Tibial artery (tissue), 4 donors: Measurements from ENCODE around the gene CPEB2.

ENCODE experiments used
- DNase-seq, 2 donors: peaks; one replicate each; pipeline ENCODE4 v3.0.0-alpha.2; 2019
- H3K27ac ChIP-seq, 2 donors: fragments of 200-600 bp; sonication (generic) in 1 of 2; 1 replicate in 1 of 2; 2 replicates in 1 of 2; pipeline ENCODE4 v1.5.1; 2018 to 2019; ENCODE audit warnings: mild to moderate bottlenecking in 1 of 2
- H3K27me3 ChIP-seq, 2 donors: fragments of 200-600 bp; sonication (generic) in 1 of 2; one replicate each; pipeline versions ENCODE4 v1.5.1 to v1.6.0; 2016 to 2019
- H3K36me3 ChIP-seq, 3 donors: fragments of 200-600 bp; sonication (generic) in 2 of 3; one replicate each; pipeline ENCODE4 v1.5.1; 2016 to 2019; ENCODE audit warnings: mild to moderate bottlenecking in 2 of 3
- H3K4me1 ChIP-seq, 4 donors: fragments of 200-600 bp; sonication (generic) in 2 of 4; 1 replicate in 3 of 4; 2 replicates in 1 of 4; pipeline ENCODE4 v1.5.1; 2016 to 2019
- H3K4me3 ChIP-seq, 2 donors: fragments of 200-600 bp; sonication (generic) in 1 of 2; 1 replicate in 1 of 2; 2 replicates in 1 of 2; pipeline ENCODE4 v1.5.1; 2018 to 2019; ENCODE audit warnings: mild to moderate bottlenecking in 2 of 2
- H3K9me3 ChIP-seq, 3 donors: fragments of 200-600 bp; sonication (generic) in 1 of 3; one replicate each; pipeline ENCODE4 v1.5.1; 2016 to 2019
- intact Hi-C: fragments of 100-400 bp; cut with DNase I; formaldehyde crosslinking; loops from one replicate; pipeline ENCODE4 v1.15.0; 2023; ENCODE audit warnings: low total_unique reads
- TF ChIP-seq, protein P1 (sequence below), 2 experiments: fragments of 200-600 bp in 1 of 2; fragments of 450-650 bp in 1 of 2; IDR thresholded peaks; one replicate each; pipeline ENCODE4 v1.5.1; 2017 to 2019; ENCODE audit warnings: antibody characterized with exemption in 2 of 2, mild to moderate bottlenecking in 1 of 2, moderate library complexity in 1 of 2

The CPEB2 gene

DNA sequence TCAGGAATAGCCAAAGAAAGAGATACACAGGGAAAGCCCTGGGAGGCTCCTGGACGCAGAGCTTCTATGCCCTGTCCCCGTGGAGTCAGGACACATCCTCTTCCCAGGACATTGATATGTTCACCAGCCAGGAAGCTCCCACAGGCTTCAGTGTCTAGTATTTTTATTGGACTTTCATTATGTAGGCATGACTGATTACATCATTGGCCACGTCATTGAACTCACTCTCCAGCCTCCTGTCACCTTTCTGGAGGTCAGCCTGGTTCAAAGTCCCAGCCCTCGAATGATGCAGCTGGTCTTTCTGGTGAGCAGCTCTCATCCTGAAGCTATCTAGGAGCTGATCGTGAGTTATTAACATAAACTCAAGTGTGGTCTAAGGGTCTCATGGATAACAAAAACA, 104.1 kb downstream of the CPEB2 start:
- Histone ChIP-seq H3K27me3 (no peaks in the 10 kb centered on the region), H3K27ac (no peak overlapping the region), H3K36me3 (no peaks in the 10 kb centered on the region), H3K4me1 (no peaks in the 10 kb centered on the region), H3K9me3 (no peaks in the 10 kb centered on the region), H3K4me3 (no peak overlapping the region)
- DNase-seq = no peak
- intact Hi-C loops = no loop called here
- TF ChIP-seq, protein P1, sequence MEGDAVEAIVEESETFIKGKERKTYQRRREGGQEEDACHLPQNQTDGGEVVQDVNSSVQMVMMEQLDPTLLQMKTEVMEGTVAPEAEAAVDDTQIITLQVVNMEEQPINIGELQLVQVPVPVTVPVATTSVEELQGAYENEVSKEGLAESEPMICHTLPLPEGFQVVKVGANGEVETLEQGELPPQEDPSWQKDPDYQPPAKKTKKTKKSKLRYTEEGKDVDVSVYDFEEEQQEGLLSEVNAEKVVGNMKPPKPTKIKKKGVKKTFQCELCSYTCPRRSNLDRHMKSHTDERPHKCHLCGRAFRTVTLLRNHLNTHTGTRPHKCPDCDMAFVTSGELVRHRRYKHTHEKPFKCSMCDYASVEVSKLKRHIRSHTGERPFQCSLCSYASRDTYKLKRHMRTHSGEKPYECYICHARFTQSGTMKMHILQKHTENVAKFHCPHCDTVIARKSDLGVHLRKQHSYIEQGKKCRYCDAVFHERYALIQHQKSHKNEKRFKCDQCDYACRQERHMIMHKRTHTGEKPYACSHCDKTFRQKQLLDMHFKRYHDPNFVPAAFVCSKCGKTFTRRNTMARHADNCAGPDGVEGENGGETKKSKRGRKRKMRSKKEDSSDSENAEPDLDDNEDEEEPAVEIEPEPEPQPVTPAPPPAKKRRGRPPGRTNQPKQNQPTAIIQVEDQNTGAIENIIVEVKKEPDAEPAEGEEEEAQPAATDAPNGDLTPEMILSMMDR (IDR thresholded peaks at IDR 0.05) = no peak

DNA sequence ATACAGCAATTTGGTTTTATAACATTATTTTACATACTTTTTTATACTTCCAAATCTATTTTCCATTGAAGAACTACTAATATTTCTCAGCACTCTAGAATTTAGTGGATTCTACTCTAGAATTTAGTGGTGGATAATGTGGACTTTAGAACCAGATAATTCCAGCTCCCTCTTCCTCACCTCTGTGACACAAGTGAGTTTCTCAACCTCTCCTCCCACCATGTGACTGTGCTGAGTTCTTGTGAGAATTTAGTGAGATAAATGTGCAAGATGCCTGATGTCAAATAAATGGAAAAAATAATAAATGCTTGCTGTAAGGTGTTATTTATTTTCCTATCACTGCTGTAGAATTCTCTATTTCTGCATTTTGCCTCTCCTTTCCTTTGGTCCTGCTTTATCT, 107.3 kb downstream of the CPEB2 start:
- no peak overlapping the region for H3K27ac ChIP-seq

DNA sequence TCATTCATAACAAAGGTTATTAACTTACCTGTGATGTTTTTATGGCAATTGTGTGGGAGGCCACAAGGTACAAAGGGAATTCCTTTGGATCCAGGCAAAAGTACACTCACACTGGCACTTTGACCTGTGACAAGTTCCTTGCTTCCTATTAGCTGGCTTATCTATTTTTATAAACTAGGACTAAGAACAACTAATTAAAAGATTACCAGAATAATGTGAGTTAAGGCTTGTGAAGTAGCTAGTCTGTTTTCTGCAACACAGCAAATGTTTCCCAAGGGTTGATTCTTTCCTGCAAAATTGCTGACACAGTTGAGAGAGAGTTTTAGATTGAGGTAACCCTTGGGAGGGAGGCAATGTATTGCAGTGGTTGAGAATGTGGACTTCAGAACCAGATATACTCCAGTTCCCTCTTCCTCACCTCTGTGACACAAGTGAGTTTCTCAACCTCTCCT, 107.9 kb downstream of the CPEB2 start:
- no peak overlapping the region for H3K27ac ChIP-seq
- intact Hi-C loops = no loop called here
- H3K4me1 ChIP-seq = no peaks in the 10 kb centered on the region
- no peak overlapping the region for H3K4me3 ChIP-seq
- TF ChIP-seq, protein P1 (IDR thresholded peaks at IDR 0.05) = no peak
- no peaks in the 10 kb centered on the region for H3K9me3 ChIP-seq
- DNase-seq = no peak
- H3K27me3 ChIP-seq = no peaks in the 10 kb centered on the region
- H3K36me3 ChIP-seq = no peaks in the 10 kb centered on the region

More for the DNA sequence above, 107.3 kb downstream of the CPEB2 start:
- no peak for DNase-seq
- Histone ChIP-seq H3K36me3 (no peaks in the 10 kb centered on the region), H3K27me3 (no peaks in the 10 kb centered on the region), H3K4me3 (no peak overlapping the region), H3K9me3 (no peaks in the 10 kb centered on the region), H3K4me1 (no peaks in the 10 kb centered on the region)
- TF ChIP-seq, protein P1 (IDR thresholded peaks at IDR 0.05) = no peak
- intact Hi-C loops = no loop called here

DNA sequence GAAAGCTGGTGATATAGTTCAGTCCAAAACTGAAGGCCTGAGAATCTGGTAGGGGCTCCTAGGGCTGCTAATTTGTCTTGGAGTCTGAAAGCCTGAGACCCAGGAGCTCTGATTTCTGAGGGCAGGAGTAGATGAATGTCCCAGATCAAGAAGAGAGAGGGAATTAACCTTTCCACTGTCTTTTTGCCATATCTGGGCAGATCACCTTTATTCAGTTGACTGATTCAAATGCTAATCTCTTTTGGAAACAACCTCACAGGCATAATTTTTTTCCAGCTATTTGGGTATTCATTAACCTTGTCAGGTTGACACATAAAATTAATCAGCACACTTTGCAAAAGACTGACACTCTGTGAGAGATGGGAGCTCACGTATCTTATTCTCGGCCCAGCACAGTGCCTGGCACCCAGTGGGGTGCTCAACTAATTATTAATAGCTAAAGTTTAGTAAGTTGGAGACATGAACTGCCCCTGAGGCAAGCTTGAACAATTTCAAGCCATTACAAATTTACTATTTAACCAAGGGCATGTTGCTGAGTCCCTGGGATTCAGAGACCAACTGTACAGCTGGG, 114.3 kb downstream of the CPEB2 start:
- Histone ChIP-seq H3K4me3 (no peak overlapping the region), H3K4me1 (no peaks in the 10 kb centered on the region), H3K36me3 (no peaks in the 10 kb centered on the region), H3K9me3 (no peaks in the 10 kb centered on the region), H3K27me3 (no peaks in the 10 kb centered on the region), H3K27ac (no peak overlapping the region)
- intact Hi-C loops = no loop called here
- DNase-seq = no peak
- TF ChIP-seq, protein P1 (IDR thresholded peaks at IDR 0.05) = no peak

DNA sequence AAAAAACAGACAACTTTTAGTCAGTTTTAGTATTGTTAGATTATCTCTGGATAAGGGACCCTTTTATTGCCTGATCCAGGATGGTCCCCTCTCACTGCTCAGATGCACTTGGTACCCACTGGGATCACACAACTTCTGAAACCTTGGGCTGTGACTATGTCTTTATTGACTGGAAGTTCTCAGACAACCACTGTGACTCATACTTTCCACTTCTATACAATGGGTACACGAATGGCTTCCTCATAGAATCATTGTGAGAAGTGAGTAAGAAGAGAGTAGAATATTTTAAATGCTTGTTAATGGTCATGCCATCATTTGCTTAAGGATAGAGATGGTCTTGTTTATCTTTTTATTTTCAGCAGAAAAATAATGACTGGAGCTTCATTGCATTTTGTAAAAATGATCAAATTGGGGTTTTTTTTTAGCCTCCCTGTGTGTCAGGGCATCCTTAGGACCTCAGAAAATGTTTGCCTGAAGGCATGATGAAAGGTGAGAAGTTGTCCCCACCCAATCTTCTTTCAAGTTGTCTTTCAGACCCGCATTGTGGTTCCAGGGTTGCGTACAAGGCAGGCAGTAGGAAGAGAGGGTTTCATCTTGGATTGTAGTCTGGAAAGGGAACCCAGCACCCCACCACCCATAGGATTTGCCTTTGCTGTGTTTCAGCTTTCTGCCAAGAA, 115.1 kb downstream of the CPEB2 start:
- TF ChIP-seq, protein P1 (IDR thresholded peaks at IDR 0.05) = no peak
- no peaks in the 10 kb centered on the region for H3K9me3 ChIP-seq
- no peak overlapping the region for H3K4me3 ChIP-seq
- intact Hi-C loops = no loop called here
- no peaks in the 10 kb centered on the region for H3K36me3 ChIP-seq
- no peak for DNase-seq
- H3K4me1 ChIP-seq = no peaks in the 10 kb centered on the region
- H3K27me3 ChIP-seq = no peaks in the 10 kb centered on the region
- H3K27ac ChIP-seq = no peak overlapping the region
